NT2/D1 (cell line): ENCODE measurements around the gene ZNF460.

ENCODE experiments used
- YY1 ChIP-seq: IDR thresholded peaks from 2 replicates; pipeline ENCODE4 v1.6.1; 2011; ENCODE audit not compliant: insufficient read length, insufficient read depth
- ZNF274 ChIP-seq: IDR thresholded peaks from 2 replicates; pipeline ENCODE4 v1.6.1; 2011; ENCODE audit warnings: mild to moderate bottlenecking, low read depth, low read length

DNA sequence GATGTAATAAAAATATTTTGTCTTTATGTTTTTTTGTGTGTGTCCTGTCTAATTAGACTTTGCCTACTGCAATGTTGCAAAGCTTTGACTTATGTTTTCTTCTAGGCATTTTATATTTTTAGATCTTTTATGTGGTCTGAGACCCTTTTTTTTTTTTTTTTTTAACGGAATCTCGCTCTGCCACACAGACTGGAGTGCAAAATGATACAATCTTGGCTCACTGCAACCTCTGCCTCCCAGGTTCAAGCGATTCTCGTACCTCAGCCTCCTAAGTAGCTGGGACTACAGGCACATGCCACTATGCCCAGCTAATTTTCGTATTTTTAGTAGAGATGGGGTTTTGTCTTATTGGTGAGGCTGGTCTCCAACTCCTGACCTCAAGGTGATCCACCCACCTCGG, 62.3 kb downstream of the ZNF460 start:
- TF ChIP-seq YY1, result no peak
- TF ChIP-seq ZNF274, result no peak
